Neural progenitor cell (in vitro differentiated cells): ENCODE measurements around the gene IL17F. TPM values are rescaled to one million over a fixed set of nuclear protein-coding genes. Genes with fewer than 3 reads are reported as not detected.

ENCODE experiments used
- DNase-seq: peaks from one replicate; pipeline ENCODE4 v3.0.0-alpha.2; 2016; ENCODE audit warnings: low spot score
- H2AFZ ChIP-seq: fragments of 200-600 bp; sonication (generic); replicated peaks from 2 replicates; pipeline ENCODE4 v1.6.1; 2016; ENCODE audit warnings: antibody characterized with exemption
- H3F3A ChIP-seq: fragments of 200-600 bp; sonication (generic); 2 replicates; pipeline ENCODE4 v1.6.1; 2016; ENCODE audit warnings: antibody characterized with exemption, low read depth
- H3K27ac ChIP-seq: fragments of 200-600 bp; sonication (generic); 2 replicates; pipeline ENCODE4 v1.5.1; 2016; ENCODE audit warnings: mild to moderate bottlenecking
- H3K27me3 ChIP-seq: fragments of 200-600 bp; sonication (generic); 2 replicates; pipeline ENCODE4 v1.6.1; 2016; ENCODE audit warnings: mild to moderate bottlenecking, moderate library complexity
- H3K36me3 ChIP-seq: fragments of 200-600 bp; sonication (generic); 2 replicates; pipeline ENCODE4 v1.5.1; 2016
- H3K4me1 ChIP-seq: fragments of 200-600 bp; sonication (generic); 2 replicates; pipeline ENCODE4 v1.6.1; 2016; ENCODE audit warnings: mixed run types
- H3K4me2 ChIP-seq: fragments of 200-600 bp; sonication (generic); 2 replicates; pipeline ENCODE4 v1.6.1; 2016
- H3K4me3 ChIP-seq: fragments of 200-600 bp; sonication (generic); 2 replicates; pipeline ENCODE4 v1.5.1; 2016
- H3K79me2 ChIP-seq: fragments of 200-600 bp; sonication (generic); 2 replicates; pipeline ENCODE4 v1.6.1; 2016; ENCODE audit warnings: low read depth
- H3K9ac ChIP-seq: fragments of 200-600 bp; sonication (generic); 2 replicates; pipeline ENCODE4 v1.6.1; 2016
- H3K9me3 ChIP-seq: fragments of 200-600 bp; sonication (generic); 2 replicates; pipeline ENCODE4 v1.5.1; 2016; ENCODE audit warnings: low read depth
- H4K20me1 ChIP-seq: fragments of 200-600 bp; sonication (generic); 2 replicates; pipeline ENCODE4 v1.6.1; 2016; ENCODE audit warnings: low read depth
- H3K27ac Mint-ChIP-seq: 3 replicates; pipeline ENCODE4 v1.8.0; 2021; ENCODE audit warnings: mixed read lengths
- H3K27me3 Mint-ChIP-seq: 2 replicates; pipeline ENCODE4 v1.8.0; 2022; ENCODE audit warnings: low read depth, mild to moderate bottlenecking, inconsistent platforms, moderate library complexity, mixed read lengths; ENCODE audit not compliant: insufficient read depth
- H3K36me3 Mint-ChIP-seq: 3 replicates; pipeline ENCODE4 v1.8.0; 2021; ENCODE audit warnings: mixed read lengths
- H3K4me1 Mint-ChIP-seq: 3 replicates; pipeline ENCODE4 v1.8.0; 2021; ENCODE audit warnings: mixed read lengths
- H3K4me3 Mint-ChIP-seq: 3 replicates; pipeline ENCODE4 v1.8.0; 2021; ENCODE audit warnings: mild to moderate bottlenecking, moderate library complexity, mixed read lengths
- H3K9me3 Mint-ChIP-seq: 3 replicates; pipeline ENCODE4 v1.8.0; 2020; ENCODE audit warnings: mixed read lengths
- CTCF ChIP-seq: fragments of 200-600 bp; sonication (generic); IDR thresholded peaks from 2 replicates; pipeline ENCODE4 v1.5.1; 2017; ENCODE audit warnings: antibody characterized with exemption, mild to moderate bottlenecking
- EZH2 ChIP-seq: fragments of 200-600 bp; sonication (generic); IDR thresholded peaks from 2 replicates; pipeline ENCODE4 v1.6.1; 2017; ENCODE audit warnings: antibody characterized with exemption, mild to moderate bottlenecking, moderate library complexity
- EZH2phosphoT487 ChIP-seq: fragments of 200-600 bp; sonication (generic); IDR thresholded peaks from 2 replicates; pipeline ENCODE4 v1.6.1; 2017; ENCODE audit warnings: antibody characterized with exemption
- total RNA-seq: library from RNA; depleted of rRNA; stranded (reverse); fragments of >200 nt; gene quantifications from 2 replicates; pipeline ENCODE4 v1.2.3, GENCODE V29; 2015; ENCODE audit warnings: low replicate concordance

The IL17F gene
- not detected in 2 replicates for total RNA-seq

- no peaks in the 10 kb centered on the region for H3K27me3 Mint-ChIP-seq
- no peak within 1 kb of the TSS for H2AFZ ChIP-seq
- no peak for TF ChIP-seq EZH2
- TF ChIP-seq CTCF = no peak
- TF ChIP-seq EZH2phosphoT487 = no peak
These were observed at the start of gene IL17F for GRCh38 chr6:52244400-52244799. Gene IL17F (minus strand): TSS chr6:52244500. CDS start chr6:52244429, 71 bp downstream.

GRCh38 chr6:52293067-52293466 is 48.8 kb upstream of the IL17F start:
- Histone ChIP-seq H3K4me2 (no peak overlapping the region), H3K27ac (no peak overlapping the region), H3F3A (no peaks in the 10 kb centered on the region), H3K4me3 (no peak overlapping the region), H3K27me3 (no peaks in the 10 kb centered on the region), H3K79me2 (no peaks in the 10 kb centered on the region), H3K36me3 (no peaks in the 10 kb centered on the region), H3K4me1 (no peaks in the 10 kb centered on the region), H3K9me3 (no peaks in the 10 kb centered on the region), H4K20me1 (no peaks in the 10 kb centered on the region), H3K9ac (no peak overlapping the region), H2AFZ (no peak overlapping the region)
- no peak for DNase-seq
- H3K4me1 Mint-ChIP-seq = peaks cover 2% of the 10 kb centered on the region
- H3K36me3 Mint-ChIP-seq = peaks cover 6% of the 10 kb centered on the region
- H3K4me3 Mint-ChIP-seq = no peak overlapping the region
- H3K27me3 Mint-ChIP-seq = no peaks in the 10 kb centered on the region
- no peak for TF ChIP-seq EZH2phosphoT487
- TF ChIP-seq EZH2 = no peak
- no peak for TF ChIP-seq CTCF
- H3K9me3 Mint-ChIP-seq = peaks cover 17% of the 10 kb centered on the region
- no peak overlapping the region for H3K27ac Mint-ChIP-seq

More at GRCh38 chr6:52244400-52244799, at the start of gene IL17F:
- Histone ChIP-seq H3K9ac (no peak within 1 kb of the TSS), H3K4me1 (no peaks in the 10 kb centered on the region), H3F3A (no peaks in the 10 kb centered on the region), H3K9me3 (no peaks in the 10 kb centered on the region), H4K20me1 (no peaks in the 10 kb centered on the region), H3K79me2 (no peaks in the 10 kb centered on the region), H3K36me3 (no peaks in the 10 kb centered on the region), H3K4me2 (no peak within 1 kb of the TSS), H3K4me3 (no peak within 1 kb of the TSS), H3K27me3 (no peaks in the 10 kb centered on the region), H3K27ac (no peak within 1 kb of the TSS)
- H3K4me3 Mint-ChIP-seq = no peak within 1 kb of the TSS
- DNase-seq = no peak
- H3K36me3 Mint-ChIP-seq = no peaks in the 10 kb centered on the region
- no peaks in the 10 kb centered on the region for H3K4me1 Mint-ChIP-seq
- H3K27ac Mint-ChIP-seq = no peak within 1 kb of the TSS
- peaks cover 2% of the 10 kb centered on the region for H3K9me3 Mint-ChIP-seq

GRCh38 chr6:52288841-52289240 is 44.5 kb upstream of the IL17F start:
- no peak for DNase-seq
- no peaks in the 10 kb centered on the region for H3K36me3 Mint-ChIP-seq
- Histone ChIP-seq H2AFZ (no peak overlapping the region), H3F3A (peaks cover 16% of the 10 kb centered on the region), H3K36me3 (no peaks in the 10 kb centered on the region), H3K79me2 (peaks cover 5% of the 10 kb centered on the region), H3K9ac (no peak overlapping the region), H3K4me2 (no peak overlapping the region), H3K4me1 (peaks cover 15% of the 10 kb centered on the region), H3K9me3 (no peaks in the 10 kb centered on the region), H3K27ac (no peak overlapping the region), H4K20me1 (peaks cover 1% of the 10 kb centered on the region), H3K27me3 (no peaks in the 10 kb centered on the region), H3K4me3 (no peak overlapping the region)
- H3K4me1 Mint-ChIP-seq = peaks cover 12% of the 10 kb centered on the region
- no peaks in the 10 kb centered on the region for H3K27me3 Mint-ChIP-seq
- H3K4me3 Mint-ChIP-seq = no peak overlapping the region
- no peak for TF ChIP-seq CTCF
- no peak for TF ChIP-seq EZH2
- no peak for TF ChIP-seq EZH2phosphoT487
- no peaks in the 10 kb centered on the region for H3K9me3 Mint-ChIP-seq
- H3K27ac Mint-ChIP-seq = no peak overlapping the region
